HFF-Myc (cell line): ENCODE measurements around the gene UGT2B7.
"Not testable (repeated sequence)": the region's sequence is repeated elsewhere in the genome, so short reads cannot be mapped to it uniquely, and the experiment has no call there.

Experiments used
- DNase-seq: peaks from one replicate; pipeline ENCODE4 v3.0.0-alpha.2; 2011; ENCODE audit warnings: low read depth; ENCODE audit errors: extremely low read depth
- H3K4me3 ChIP-seq: replicated peaks from 2 replicates; pipeline ENCODE4 v1.5.1; 2011; ENCODE audit warnings: low read depth, mild to moderate bottlenecking, control low read depth, low read length
- TF ChIP-seq, protein P1 (sequence below): IDR thresholded peaks from 2 replicates; pipeline ENCODE4 v1.5.1; 2012; ENCODE audit warnings: mild to moderate bottlenecking, low read depth, low read length, control low read depth; ENCODE audit errors: missing control alignments

Gene UGT2B7

GRCh38 chr4:69096111-69096656 is at the start of gene UGT2B7:
TSS of gene UGT2B7 (plus strand) at chr4:69096474. CDS start at chr4:69096521, 47 bp downstream.
- no peak for DNase-seq
- TF ChIP-seq, protein P1, sequence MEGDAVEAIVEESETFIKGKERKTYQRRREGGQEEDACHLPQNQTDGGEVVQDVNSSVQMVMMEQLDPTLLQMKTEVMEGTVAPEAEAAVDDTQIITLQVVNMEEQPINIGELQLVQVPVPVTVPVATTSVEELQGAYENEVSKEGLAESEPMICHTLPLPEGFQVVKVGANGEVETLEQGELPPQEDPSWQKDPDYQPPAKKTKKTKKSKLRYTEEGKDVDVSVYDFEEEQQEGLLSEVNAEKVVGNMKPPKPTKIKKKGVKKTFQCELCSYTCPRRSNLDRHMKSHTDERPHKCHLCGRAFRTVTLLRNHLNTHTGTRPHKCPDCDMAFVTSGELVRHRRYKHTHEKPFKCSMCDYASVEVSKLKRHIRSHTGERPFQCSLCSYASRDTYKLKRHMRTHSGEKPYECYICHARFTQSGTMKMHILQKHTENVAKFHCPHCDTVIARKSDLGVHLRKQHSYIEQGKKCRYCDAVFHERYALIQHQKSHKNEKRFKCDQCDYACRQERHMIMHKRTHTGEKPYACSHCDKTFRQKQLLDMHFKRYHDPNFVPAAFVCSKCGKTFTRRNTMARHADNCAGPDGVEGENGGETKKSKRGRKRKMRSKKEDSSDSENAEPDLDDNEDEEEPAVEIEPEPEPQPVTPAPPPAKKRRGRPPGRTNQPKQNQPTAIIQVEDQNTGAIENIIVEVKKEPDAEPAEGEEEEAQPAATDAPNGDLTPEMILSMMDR = no peak
- no peak within 1 kb of the TSS for H3K4me3 ChIP-seq

DNA sequence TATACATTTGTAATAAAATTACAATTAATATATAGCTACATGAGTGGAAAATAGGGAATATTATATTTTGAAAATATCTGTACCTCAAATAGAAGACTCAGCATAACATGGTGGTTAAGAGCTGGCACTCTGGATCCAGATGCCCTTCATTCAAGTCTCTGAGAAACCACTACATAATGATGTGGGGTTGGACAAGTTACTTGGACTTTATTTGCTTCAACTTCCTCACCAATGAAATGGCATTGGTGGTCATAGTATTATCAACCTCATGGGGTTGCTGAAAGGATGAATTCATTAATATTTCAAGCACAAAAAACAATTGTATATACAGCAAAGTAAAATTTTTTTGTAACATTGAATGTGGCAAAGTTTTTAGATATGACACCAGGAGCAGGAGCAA is 46.4 kb upstream of the UGT2B7 start:
- no peak overlapping the region for H3K4me3 ChIP-seq
- no peak for DNase-seq
- TF ChIP-seq, protein P1 = no peak

DNA sequence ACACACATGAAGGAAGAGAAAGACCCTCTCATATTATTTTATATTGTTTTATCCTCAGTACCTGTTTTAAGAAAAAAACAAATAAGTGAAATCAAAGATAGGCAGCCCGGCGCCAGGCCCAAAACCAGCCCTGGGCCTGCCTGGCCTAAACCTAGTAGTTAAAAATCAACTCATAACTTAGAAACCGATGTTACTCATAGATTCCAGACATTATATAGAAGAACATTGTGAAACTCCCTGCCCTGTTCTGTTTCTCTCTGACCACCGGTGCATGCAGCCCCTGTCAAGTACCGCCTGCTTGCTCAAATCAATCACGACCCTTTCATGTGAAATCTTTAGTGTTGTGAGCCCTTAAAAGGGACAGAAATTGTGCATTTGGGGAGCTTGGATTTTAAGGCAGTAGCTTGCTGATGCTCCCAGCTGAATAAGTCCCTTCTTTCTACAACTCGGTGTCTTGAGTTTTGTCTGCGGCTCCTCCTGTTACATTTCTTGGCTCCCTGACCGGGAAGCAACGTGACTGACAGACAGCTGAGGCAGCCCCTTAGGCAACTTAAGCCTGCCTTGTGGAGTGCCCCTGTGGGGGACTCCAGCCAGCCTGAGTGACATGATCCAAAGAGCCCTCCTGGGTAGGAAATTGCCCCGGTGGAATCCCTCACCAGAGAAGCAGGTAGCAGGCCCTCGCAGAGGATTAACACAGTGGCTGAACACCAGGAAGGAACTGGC is 45.3 kb upstream of the UGT2B7 start:
- not testable (repeated sequence) for DNase-seq

DNA sequence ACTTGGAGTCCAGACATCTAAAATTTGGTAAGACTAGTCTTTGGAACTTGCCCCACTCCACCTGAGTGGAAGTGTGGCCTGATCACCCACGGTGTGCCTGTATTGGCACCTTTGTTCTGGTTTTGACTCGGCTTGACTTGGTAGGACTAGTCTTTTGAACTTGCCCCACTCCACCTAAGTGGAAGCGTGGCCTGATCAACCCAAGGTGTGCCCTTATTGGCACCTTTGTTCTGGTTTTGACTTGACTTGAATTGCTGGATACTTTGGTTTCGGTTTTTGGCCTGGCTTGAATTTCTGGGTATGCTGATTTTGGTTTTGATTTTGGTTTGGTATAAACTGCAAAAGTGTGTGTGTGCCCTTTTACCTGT is 44.7 kb upstream of the UGT2B7 start:
- no peak overlapping the region for H3K4me3 ChIP-seq
- no peak for DNase-seq
- TF ChIP-seq, protein P1 = no peak

More for the DNA sequence above, 45.3 kb upstream of the UGT2B7 start:
- H3K4me3 ChIP-seq = not testable (repeated sequence)

DNA sequence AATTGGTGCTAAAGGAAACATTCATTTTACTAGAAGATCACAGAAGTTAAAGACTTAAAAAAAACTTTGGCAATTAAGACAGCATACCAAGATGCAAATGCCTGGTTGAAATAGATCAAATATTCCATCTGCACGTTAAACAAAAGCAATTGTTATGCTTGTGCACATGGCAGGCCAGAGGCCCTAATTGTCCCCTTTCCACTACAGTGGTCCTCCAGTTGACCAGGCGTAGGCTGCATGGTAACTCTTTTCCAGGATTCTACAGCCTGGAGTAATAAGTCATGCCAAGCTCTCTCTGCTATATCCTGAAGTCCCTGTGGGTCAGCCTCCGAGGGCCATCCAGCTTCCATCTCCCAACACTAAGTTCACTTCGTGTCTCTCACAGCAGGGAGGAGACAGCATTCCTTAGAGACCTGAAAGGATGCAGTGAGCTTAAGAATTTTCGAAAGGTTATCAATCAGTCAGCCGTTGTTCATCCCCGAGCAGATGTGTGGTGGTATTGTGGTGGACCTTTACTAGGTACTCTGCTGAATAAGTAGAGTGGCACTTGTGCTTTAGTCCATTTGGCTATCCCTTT is 42.9 kb upstream of the UGT2B7 start:
- not testable (repeated sequence) for H3K4me3 ChIP-seq, DNase-seq

GRCh38 chr4:69054033-69054432 is 42.2 kb upstream of the UGT2B7 start:
- not testable (repeated sequence) for DNase-seq, H3K4me3 ChIP-seq

DNA sequence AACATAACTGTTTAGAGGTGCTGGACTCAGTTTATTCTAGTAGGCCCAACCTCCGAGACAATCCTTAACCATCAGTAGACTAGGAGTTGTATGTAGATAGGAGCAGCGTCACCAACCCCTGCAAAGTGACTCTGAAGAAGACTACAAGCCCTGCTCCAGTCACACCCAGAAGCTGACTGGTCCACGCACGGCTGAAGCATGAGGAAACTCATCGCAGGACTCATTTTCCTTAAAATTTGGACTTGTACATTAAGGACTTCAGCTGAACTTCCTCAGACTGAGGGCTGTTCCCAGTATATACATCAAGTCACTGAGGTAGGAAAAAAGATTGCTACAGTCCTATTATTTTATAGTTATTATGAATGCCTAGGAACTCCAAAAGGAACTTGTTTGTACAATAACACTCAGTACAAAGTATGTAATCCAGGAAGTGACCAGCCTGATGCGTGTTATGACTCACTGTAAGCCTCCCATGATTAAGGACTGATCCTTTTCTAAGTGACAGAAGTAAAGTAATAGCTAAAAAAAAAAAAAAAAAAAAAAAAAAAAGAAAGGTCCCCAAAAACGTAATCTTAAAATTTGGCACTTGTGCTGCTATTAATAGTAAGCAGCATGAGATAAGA is 41.6 kb upstream of the UGT2B7 start:
- no peak overlapping the region for H3K4me3 ChIP-seq
- DNase-seq = peak; percentile 30
- TF ChIP-seq, protein P1 = no peak

DNA sequence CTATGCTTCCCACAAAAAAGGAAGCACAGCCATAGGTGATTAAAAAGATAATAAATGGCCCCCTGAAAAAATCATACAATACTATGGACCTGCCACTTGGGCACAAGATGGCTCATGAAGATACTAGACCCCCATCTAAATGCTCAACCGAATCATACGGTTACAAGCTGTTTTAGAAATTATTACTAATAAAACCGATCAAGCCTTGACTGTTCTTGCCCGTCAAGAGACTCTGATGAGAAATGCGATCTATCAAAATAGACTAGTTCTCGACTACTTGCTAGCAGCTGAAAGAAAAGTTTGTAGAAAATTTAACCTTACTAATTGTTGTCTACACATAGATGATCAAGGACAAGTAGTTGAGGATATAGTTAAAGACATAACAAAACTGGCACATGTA is 40.1 kb upstream of the UGT2B7 start:
- no peak overlapping the region for H3K4me3 ChIP-seq
- TF ChIP-seq, protein P1 = no peak
- no peak for DNase-seq
